ENCODE data around the gene REG4.

Gene REG4

GRCh38 chr1:119790451-119791198, 20.6 kb downstream of the REG4 start:
- POLR2A ChIA-PET, result no interaction called here

More at GRCh38 chr1:119790451-119791198, 20.6 kb downstream of the REG4 start:
- Histone ChIP-seq H3K9me3 (ENCODE audit: control insufficient read depth, insufficient read depth, low read depth, low read length) (no peaks in the 10 kb centered on the region), H3K4me1 (ENCODE audit: control insufficient read depth, insufficient read depth, low read length) (no peaks in the 10 kb centered on the region), H3K36me3 (ENCODE audit: control insufficient read depth in 2 of 2, insufficient read depth in 1 of 2, low read length in 2 of 2) (no peaks in the 10 kb centered on the region), H3K4me3 (ENCODE audit: low read depth, low read length) (no peak overlapping the region), H3K27ac (ENCODE audit: extremely low read depth, low read depth, low read length) (no peak overlapping the region)
- TF ChIP-seq ZNF184 (tag by site-specific recombination; IDR thresholded peaks at IDR 0.05), result no peak
- TF ChIP-seq SP7 (tag by site-specific recombination; IDR thresholded peaks at IDR 0.05), result no peak
- no peak for TF ChIP-seq REST (tag by site-specific recombination; IDR thresholded peaks at IDR 0.05)
- TF ChIP-seq, protein P1, sequence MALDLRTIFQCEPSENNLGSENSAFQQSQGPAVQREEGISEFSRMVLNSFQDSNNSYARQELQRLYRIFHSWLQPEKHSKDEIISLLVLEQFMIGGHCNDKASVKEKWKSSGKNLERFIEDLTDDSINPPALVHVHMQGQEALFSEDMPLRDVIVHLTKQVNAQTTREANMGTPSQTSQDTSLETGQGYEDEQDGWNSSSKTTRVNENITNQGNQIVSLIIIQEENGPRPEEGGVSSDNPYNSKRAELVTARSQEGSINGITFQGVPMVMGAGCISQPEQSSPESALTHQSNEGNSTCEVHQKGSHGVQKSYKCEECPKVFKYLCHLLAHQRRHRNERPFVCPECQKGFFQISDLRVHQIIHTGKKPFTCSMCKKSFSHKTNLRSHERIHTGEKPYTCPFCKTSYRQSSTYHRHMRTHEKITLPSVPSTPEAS (tag by site-specific recombination; IDR thresholded peaks at IDR 0.05), result no peak
- TF ChIP-seq, protein P2, sequence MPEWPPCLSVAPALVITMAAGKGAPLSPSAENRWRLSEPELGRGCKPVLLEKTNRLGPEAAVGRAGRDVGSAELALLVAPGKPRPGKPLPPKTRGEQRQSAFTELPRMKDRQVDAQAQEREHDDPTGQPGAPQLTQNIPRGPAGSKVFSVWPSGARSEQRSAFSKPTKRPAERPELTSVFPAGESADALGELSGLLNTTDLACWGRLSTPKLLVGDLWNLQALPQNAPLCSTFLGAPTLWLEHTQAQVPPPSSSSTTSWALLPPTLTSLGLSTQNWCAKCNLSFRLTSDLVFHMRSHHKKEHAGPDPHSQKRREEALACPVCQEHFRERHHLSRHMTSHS (tag by site-specific recombination; IDR thresholded peaks at IDR 0.05), result no peak
- TF ChIP-seq ZNF830 (tag by site-specific recombination; IDR thresholded peaks at IDR 0.05; ENCODE audit: low read depth), result no peak
- TF ChIP-seq ZNF335 (tag by site-specific recombination; conservative IDR thresholded peaks at IDR 0.05), result no peak
- no peak for TF ChIP-seq ZNF623 (tag by site-specific recombination; IDR thresholded peaks at IDR 0.05)
- TF ChIP-seq OSR2 (tag by site-specific recombination; IDR thresholded peaks at IDR 0.05), result no peak
- no peak for TF ChIP-seq MZF1 (tag by site-specific recombination; IDR thresholded peaks at IDR 0.05; ENCODE audit: borderline replicate concordance)
- TF ChIP-seq KLF17 (tag by site-specific recombination; IDR thresholded peaks at IDR 0.05), result no peak
- no peak for TF ChIP-seq FEZF1 (tag by site-specific recombination; IDR thresholded peaks at IDR 0.05)
- no peak for TF ChIP-seq ZNF513 (tag by site-specific recombination; IDR thresholded peaks at IDR 0.05)
- no peak for TF ChIP-seq ZSCAN18 (tag by site-specific recombination; IDR thresholded peaks at IDR 0.05)
- no peak for TF ChIP-seq HOXC10 (CRISPR knock-in tag; IDR thresholded peaks at IDR 0.05)
- no peak for TF ChIP-seq ZNF423 (tag by site-specific recombination; IDR thresholded peaks at IDR 0.05)
- TF ChIP-seq, protein P3, sequence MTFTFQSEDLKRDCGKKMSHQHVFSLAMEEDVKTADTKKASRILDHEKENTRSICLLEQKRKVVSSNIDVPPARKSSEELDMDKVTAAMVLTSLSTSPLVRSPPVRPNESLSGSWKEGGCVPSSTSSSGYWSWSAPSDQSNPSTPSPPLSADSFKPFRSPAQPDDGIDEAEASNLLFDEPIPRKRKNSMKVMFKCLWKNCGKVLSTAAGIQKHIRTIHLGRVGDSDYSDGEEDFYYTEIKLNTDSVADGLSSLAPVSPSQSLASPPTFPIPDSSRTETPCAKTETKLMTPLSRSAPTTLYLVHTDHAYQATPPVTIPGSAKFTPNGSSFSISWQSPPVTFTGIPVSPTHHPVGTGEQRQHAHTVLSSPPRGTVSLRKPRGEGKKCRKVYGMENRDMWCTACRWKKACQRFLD (tag by site-specific recombination; IDR thresholded peaks at IDR 0.05), result no peak
- CTCF ChIA-PET, result interaction anchor here (1.3 kb wide), 1 partner anchor 18 kb away, joined by 7 read pairs; no protein-coding TSS in a partner anchor

Measured in HEK293 (cell line).